ENCODE data around the gene CAMSAP1.

The CAMSAP1 gene

GRCh38 chr9:135771401-135772051 lies 135.8 kb downstream of the CAMSAP1 start:
- DNase-seq = no peak

GRCh38 chr9:135770771-135771170 lies 136.6 kb downstream of the CAMSAP1 start:
- DNase-seq = no peak

GRCh38 chr9:135770203-135770535 lies 137.2 kb downstream of the CAMSAP1 start:
- DNase-seq = no peak

- DNase-seq = no peak
Observed at GRCh38 chr9:135769489-135770202, 137.7 kb downstream of the CAMSAP1 start.

GRCh38 chr9:135768516-135769218 lies 138.7 kb downstream of the CAMSAP1 start:
- DNase-seq = no peak

GRCh38 chr9:135766707-135767106 lies 140.6 kb downstream of the CAMSAP1 start:
- no peak for DNase-seq

- DNase-seq = no peak
Observed at GRCh38 chr9:135766251-135766650, 141.1 kb downstream of the CAMSAP1 start.

GRCh38 chr9:135765416-135765815 lies 141.9 kb downstream of the CAMSAP1 start:
- no peak for DNase-seq

- no peak for DNase-seq
Observed at GRCh38 chr9:135764731-135765130, 142.6 kb downstream of the CAMSAP1 start.

- no peak for DNase-seq
Observed at GRCh38 chr9:135763716-135764446, 143.5 kb downstream of the CAMSAP1 start.

- no peak for DNase-seq
Observed at GRCh38 chr9:135762921-135763320, 144.4 kb downstream of the CAMSAP1 start.

- DNase-seq = no peak
Observed at GRCh38 chr9:135761845-135762168, 145.5 kb downstream of the CAMSAP1 start.

- DNase-seq = no peak
Observed at GRCh38 chr9:135761150-135761844, 146.0 kb downstream of the CAMSAP1 start.

- DNase-seq = no peak
Observed at GRCh38 chr9:135760465-135760864, 146.9 kb downstream of the CAMSAP1 start.

GRCh38 chr9:135759676-135760300 lies 147.6 kb downstream of the CAMSAP1 start:
- no peak for DNase-seq

- DNase-seq = no peak
Observed at GRCh38 chr9:135758870-135759269, 148.5 kb downstream of the CAMSAP1 start.

All from NCI-H1048 (cell line).